AG09309 (cell line): ENCODE data around the gene TXNL4B.
A peak's percentile ranks its signal among the peaks of the same experiment; 100 is the strongest.

Source experiments
- DNase-seq: peaks from one replicate; pipeline ENCODE4 v3.0.0-alpha.2; 2010; ENCODE audit warnings: low read depth
- H3K4me3 ChIP-seq: 2 replicates; pipeline ENCODE4 v1.5.1; 2011; ENCODE audit warnings: mild to moderate bottlenecking, low read depth, low read length, moderate library complexity; ENCODE audit not compliant: control insufficient read depth
- TF ChIP-seq, protein P1 (sequence below): IDR thresholded peaks from 2 replicates; pipeline ENCODE4 v1.5.1; 2011; ENCODE audit warnings: mild to moderate bottlenecking, low read depth, low read length, inconsistent platforms; ENCODE audit not compliant: insufficient read depth, control insufficient read depth; ENCODE audit errors: missing control alignments

TXNL4B gene

DNA sequence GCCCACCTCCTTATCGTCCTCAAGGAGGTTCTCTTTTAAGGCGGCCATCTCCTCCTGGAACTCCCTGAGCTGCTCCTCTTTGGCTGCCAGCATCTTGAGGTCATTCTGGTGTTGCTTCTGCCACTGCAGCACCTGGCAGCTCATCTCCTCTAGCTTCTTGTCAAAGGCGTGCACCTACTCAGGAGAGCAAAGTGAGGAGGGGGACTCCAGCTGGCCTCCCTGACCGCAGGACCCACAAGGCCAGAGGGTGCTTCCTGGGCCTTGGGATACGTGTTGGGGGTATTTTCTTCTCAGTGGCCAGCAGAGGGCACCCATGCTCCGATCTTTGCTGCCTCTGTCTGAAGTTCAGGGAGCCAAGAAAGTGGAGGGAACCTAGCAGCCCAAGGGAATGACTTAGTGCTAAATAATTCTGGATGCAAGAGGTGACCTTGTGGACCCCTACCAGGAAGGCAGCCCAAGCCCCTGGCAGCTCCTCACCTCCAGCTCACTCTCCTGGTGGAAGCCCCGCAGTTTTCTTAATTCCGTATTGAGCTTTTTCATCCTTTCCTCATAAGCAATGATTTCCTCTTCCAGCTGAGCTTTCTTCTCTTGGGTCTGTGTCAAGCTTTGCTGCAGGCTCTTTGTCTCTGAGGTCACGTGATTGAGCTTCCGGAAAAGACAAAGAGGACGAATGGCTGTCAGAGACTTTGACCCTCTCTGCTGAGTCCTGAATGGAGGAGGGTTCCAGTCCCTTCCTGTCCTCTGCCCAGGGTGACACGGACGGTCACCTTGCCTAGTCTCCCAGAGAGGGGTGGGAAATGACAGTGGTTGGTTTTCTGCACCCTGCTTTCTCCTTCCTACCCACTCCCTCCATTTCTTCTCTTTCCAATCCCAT, 31.6 kb upstream of the TXNL4B start:
- H3K4me3 ChIP-seq: no peak overlapping the region
- TF ChIP-seq, protein P1, sequence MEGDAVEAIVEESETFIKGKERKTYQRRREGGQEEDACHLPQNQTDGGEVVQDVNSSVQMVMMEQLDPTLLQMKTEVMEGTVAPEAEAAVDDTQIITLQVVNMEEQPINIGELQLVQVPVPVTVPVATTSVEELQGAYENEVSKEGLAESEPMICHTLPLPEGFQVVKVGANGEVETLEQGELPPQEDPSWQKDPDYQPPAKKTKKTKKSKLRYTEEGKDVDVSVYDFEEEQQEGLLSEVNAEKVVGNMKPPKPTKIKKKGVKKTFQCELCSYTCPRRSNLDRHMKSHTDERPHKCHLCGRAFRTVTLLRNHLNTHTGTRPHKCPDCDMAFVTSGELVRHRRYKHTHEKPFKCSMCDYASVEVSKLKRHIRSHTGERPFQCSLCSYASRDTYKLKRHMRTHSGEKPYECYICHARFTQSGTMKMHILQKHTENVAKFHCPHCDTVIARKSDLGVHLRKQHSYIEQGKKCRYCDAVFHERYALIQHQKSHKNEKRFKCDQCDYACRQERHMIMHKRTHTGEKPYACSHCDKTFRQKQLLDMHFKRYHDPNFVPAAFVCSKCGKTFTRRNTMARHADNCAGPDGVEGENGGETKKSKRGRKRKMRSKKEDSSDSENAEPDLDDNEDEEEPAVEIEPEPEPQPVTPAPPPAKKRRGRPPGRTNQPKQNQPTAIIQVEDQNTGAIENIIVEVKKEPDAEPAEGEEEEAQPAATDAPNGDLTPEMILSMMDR: peak; percentile 83
- DNase-seq: peak; percentile 34

GRCh38 chr16:72124148-72124547, 30.7 kb upstream of the TXNL4B start:
- no peak overlapping the region for H3K4me3 ChIP-seq
- TF ChIP-seq, protein P1: no peak
- no peak for DNase-seq

- TF ChIP-seq, protein P1: no peak
- no peak for DNase-seq
- no peak overlapping the region for H3K4me3 ChIP-seq
Observed at GRCh38 chr16:72123426-72123825, 30.0 kb upstream of the TXNL4B start.

GRCh38 chr16:72122916-72123315, 29.5 kb upstream of the TXNL4B start:
- DNase-seq: no peak
- TF ChIP-seq, protein P1: no peak
- no peak overlapping the region for H3K4me3 ChIP-seq

GRCh38 chr16:72122308-72122707, 28.9 kb upstream of the TXNL4B start:
- TF ChIP-seq, protein P1: no peak
- no peak for DNase-seq
- no peak overlapping the region for H3K4me3 ChIP-seq

DNA sequence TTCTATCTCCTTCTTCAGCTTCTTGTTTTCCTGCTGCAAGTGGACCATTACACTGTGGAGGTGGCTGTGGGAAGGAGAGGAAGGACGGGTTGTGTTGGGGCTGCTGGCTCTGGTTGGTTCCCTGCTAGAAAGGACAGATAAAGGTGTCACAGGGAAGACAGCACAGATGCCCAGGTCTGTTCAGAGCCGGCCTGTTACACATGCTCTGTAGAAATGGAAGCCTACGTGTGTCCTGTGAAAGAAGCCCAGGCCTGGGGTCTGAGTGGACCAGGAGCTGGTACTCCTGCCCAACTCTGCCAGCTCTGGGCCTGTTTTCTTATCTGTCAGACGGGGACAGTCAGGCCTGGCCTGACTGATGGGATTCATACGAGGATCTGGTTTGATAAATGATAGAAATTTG, 26.6 kb upstream of the TXNL4B start:
- TF ChIP-seq, protein P1: no peak
- DNase-seq: no peak
- no peak overlapping the region for H3K4me3 ChIP-seq

DNA sequence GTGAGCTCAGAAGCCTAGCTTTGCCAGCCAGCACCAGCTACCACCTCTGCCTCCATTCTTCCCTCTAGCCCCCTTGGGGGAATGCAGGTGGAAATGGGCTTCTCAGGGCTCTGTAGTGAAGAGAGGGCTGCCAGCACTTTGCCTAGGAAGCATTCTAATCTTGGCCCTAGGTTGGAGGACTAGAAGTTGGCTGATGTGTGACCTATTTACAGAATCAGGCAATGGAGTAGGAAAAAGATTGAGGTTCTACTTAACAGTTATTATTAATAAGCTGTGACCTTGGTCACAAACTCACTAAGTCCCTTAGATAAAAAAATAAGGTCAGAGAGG, 20.2 kb upstream of the TXNL4B start:
- TF ChIP-seq, protein P1: no peak
- DNase-seq: no peak
- H3K4me3 ChIP-seq: no peak overlapping the region
